Neural cell (in vitro differentiated cells): ENCODE data around the gene SYTL3. TPM values are rescaled to one million over a fixed set of nuclear protein-coding genes. Genes with fewer than 3 reads are reported as not detected.

ENCODE experiments used
- H2AFZ ChIP-seq: fragments of 200-600, 300-800 bp; sonication (generic), shearing (Covaris generic); 2 replicates; pipeline ENCODE4 v1.6.0; 2014; ENCODE audit warnings: low read depth, mild to moderate bottlenecking, antibody characterized with exemption, low read length, moderate library complexity
- H3F3A ChIP-seq: fragments of 200-600 bp; shearing (Covaris generic); 2 replicates; pipeline ENCODE4 v1.6.1; 2016; ENCODE audit warnings: mild to moderate bottlenecking, moderate library complexity, mixed read lengths, antibody characterized with exemption, low read length; ENCODE audit not compliant: insufficient read depth, poor library complexity, severe bottlenecking
- H3K27ac ChIP-seq: fragments of 200-600, 300-800 bp; sonication (generic), shearing (Covaris generic); 2 replicates; pipeline ENCODE4 v1.5.1; 2014; ENCODE audit warnings: mild to moderate bottlenecking, low read length, moderate library complexity
- H3K27me3 ChIP-seq: fragments of 300-800, 200-600 bp; sonication (generic), shearing (Covaris generic); 2 replicates; pipeline ENCODE4 v1.6.0; 2014; ENCODE audit warnings: mild to moderate bottlenecking, low read depth, low read length, moderate library complexity; ENCODE audit not compliant: insufficient read depth
- H3K36me3 ChIP-seq: fragments of 300-800, 200-600 bp; sonication (generic), shearing (Covaris generic); 2 replicates; pipeline ENCODE4 v1.5.1; 2014; ENCODE audit warnings: mild to moderate bottlenecking, antibody characterized with exemption, low read length, moderate library complexity; ENCODE audit not compliant: insufficient read depth
- H3K4me2 ChIP-seq: fragments of 300-800, 200-600 bp; sonication (generic), shearing (Covaris generic); 2 replicates; pipeline ENCODE4 v1.6.0; 2014; ENCODE audit warnings: mild to moderate bottlenecking, low read length
- H3K4me3 ChIP-seq: fragments of 300-800, 200-600 bp; sonication (generic), shearing (Covaris generic); 2 replicates; pipeline ENCODE4 v1.5.1; 2014; ENCODE audit warnings: mild to moderate bottlenecking, low read length, moderate library complexity
- H3K79me2 ChIP-seq: fragments of 200-600 bp; shearing (Covaris generic); replicated peaks from 2 replicates; pipeline ENCODE4 v1.6.0; 2014; ENCODE audit warnings: mild to moderate bottlenecking, low read length, moderate library complexity; ENCODE audit not compliant: insufficient read depth
- H3K9ac ChIP-seq: fragments of 300-800, 200-600 bp; sonication (generic), shearing (Covaris generic); 2 replicates; pipeline ENCODE4 v1.6.1; 2016; ENCODE audit warnings: mild to moderate bottlenecking, low read length, mixed read lengths
- H3K9me2 ChIP-seq: fragments of 200-600 bp; shearing (Covaris generic); 2 replicates; pipeline ENCODE4 v1.6.1; 2016; ENCODE audit warnings: mild to moderate bottlenecking, low read length, mixed read lengths; ENCODE audit not compliant: insufficient read depth
- H3K9me3 ChIP-seq: fragments of 200-600, 300-800 bp; sonication (generic), shearing (Covaris generic); 2 replicates; pipeline ENCODE4 v1.6.1; 2016; ENCODE audit warnings: mild to moderate bottlenecking, mixed run types, low read length, moderate library complexity, mixed read lengths
- H4K20me1 ChIP-seq: fragments of 200-600 bp; shearing (Covaris generic); 2 replicates; pipeline ENCODE4 v1.6.1; 2016; ENCODE audit warnings: mild to moderate bottlenecking, mixed run types; ENCODE audit not compliant: insufficient read depth
- CTCF ChIP-seq: fragments of 450-650 bp; IDR thresholded peaks from 2 replicates; pipeline ENCODE4 v1.5.1; 2014; ENCODE audit warnings: antibody characterized with exemption, mild to moderate bottlenecking, moderate library complexity; ENCODE audit not compliant: poor library complexity, severe bottlenecking
- EP300 ChIP-seq: fragments of 450-650 bp; conservative IDR thresholded peaks from 2 replicates; pipeline ENCODE4 v1.6.1; 2014; ENCODE audit warnings: antibody characterized with exemption, mild to moderate bottlenecking, moderate library complexity; ENCODE audit not compliant: poor library complexity, severe bottlenecking
- EZH2 ChIP-seq: fragments of 200-600, 300-800 bp; shearing (Covaris generic), sonication (generic); IDR thresholded peaks from 2 replicates; pipeline ENCODE4 v1.6.1; 2014; ENCODE audit warnings: antibody characterized with exemption, low read length, borderline replicate concordance, mild to moderate bottlenecking; ENCODE audit not compliant: insufficient read depth, poor library complexity, severe bottlenecking
- MXI1 ChIP-seq: fragments of 450-650 bp; conservative IDR thresholded peaks from 2 replicates; pipeline ENCODE4 v1.6.1; 2014; ENCODE audit warnings: antibody characterized with exemption, mild to moderate bottlenecking; ENCODE audit not compliant: poor library complexity, severe bottlenecking
- POLR2AphosphoS5 ChIP-seq: IDR thresholded peaks from 2 replicates; pipeline ENCODE4 v1.6.1; 2012
- RAD21 ChIP-seq: fragments of 450-650 bp; conservative IDR thresholded peaks from 2 replicates; pipeline ENCODE4 v1.6.1; 2014; ENCODE audit warnings: antibody characterized with exemption, mild to moderate bottlenecking, moderate library complexity
- REST ChIP-seq: IDR thresholded peaks from 2 replicates; pipeline ENCODE4 v1.6.1; 2012; ENCODE audit warnings: borderline replicate concordance
- SMC3 ChIP-seq: fragments of 450-650 bp; conservative IDR thresholded peaks from 2 replicates; pipeline ENCODE4 v1.6.1; 2014; ENCODE audit warnings: antibody characterized with exemption, mild to moderate bottlenecking, moderate library complexity; ENCODE audit not compliant: poor library complexity
- TAF1 ChIP-seq: IDR thresholded peaks from 2 replicates; pipeline ENCODE4 v1.6.1; 2012; ENCODE audit warnings: low read depth
- polyA plus RNA-seq: library from polyadenylated mRNA; depleted of rRNA; stranded (reverse); fragments of >200 nt; gene quantifications from 2 replicates; pipeline ENCODE4 v1.2.3, GENCODE V29; 2014

The SYTL3 gene
- polyA plus RNA-seq, 1 donor from 2014 or later, result 2.1 TPM

GRCh38 chr6:158786645-158787304 lies 136.9 kb downstream of the SYTL3 start:
- Histone ChIP-seq H3K9ac (no peak overlapping the region), H3K36me3 (no peaks in the 10 kb centered on the region), H3K4me2 (no peak overlapping the region), H3K79me2 (no peaks in the 10 kb centered on the region), H2AFZ (no peak overlapping the region), H3K27me3 (no peaks in the 10 kb centered on the region), H3K4me3 (no peak overlapping the region), H3F3A (no peaks in the 10 kb centered on the region), H3K9me3 (no peaks in the 10 kb centered on the region), H4K20me1 (no peaks in the 10 kb centered on the region), H3K9me2 (no peaks in the 10 kb centered on the region), H3K27ac (no peak overlapping the region)
- no peak for TF ChIP-seq REST
- TF ChIP-seq MXI1, result no peak
- no peak for TF ChIP-seq EP300
- no peak for TF ChIP-seq RAD21
- TF ChIP-seq SMC3, result no peak
- TF ChIP-seq TAF1, result no peak
- no peak for TF ChIP-seq EZH2
- TF ChIP-seq POLR2AphosphoS5, result no peak

- Histone ChIP-seq H3K27me3 (no peaks in the 10 kb centered on the region), H3K9ac (no peak overlapping the region), H3F3A (no peaks in the 10 kb centered on the region), H3K9me2 (no peaks in the 10 kb centered on the region), H3K27ac (no peak overlapping the region), H3K79me2 (no peaks in the 10 kb centered on the region), H3K36me3 (no peaks in the 10 kb centered on the region), H3K9me3 (no peaks in the 10 kb centered on the region), H4K20me1 (no peaks in the 10 kb centered on the region), H3K4me2 (no peak overlapping the region), H2AFZ (no peak overlapping the region), H3K4me3 (no peak overlapping the region)
- no peak for TF ChIP-seq RAD21
- TF ChIP-seq SMC3, result no peak
- TF ChIP-seq EZH2, result no peak
- no peak for TF ChIP-seq CTCF
- TF ChIP-seq REST, result no peak
- TF ChIP-seq POLR2AphosphoS5, result no peak
- TF ChIP-seq TAF1, result no peak
- no peak for TF ChIP-seq EP300
- no peak for TF ChIP-seq MXI1
Measured at GRCh38 chr6:158787395-158787794, 137.5 kb downstream of the SYTL3 start.
